Tibial nerve (tissue), 4 donors: ENCODE data around the gene ZNF655.

Source experiments
- EP300 ChIP-seq, 2 donors: sonication (generic); formaldehyde crosslinking; IDR thresholded peaks; one replicate each; pipeline ENCODE4 v1.6.1; 2017; ENCODE audit warnings: antibody characterized with exemption in 2 of 2, mild to moderate bottlenecking in 1 of 2
- POLR2A ChIP-seq, 2 donors: fragments of 450-650 bp; IDR thresholded peaks; one replicate each; pipeline ENCODE4 v1.6.1; 2017; ENCODE audit warnings: antibody characterized with exemption in 2 of 2, mild to moderate bottlenecking in 2 of 2, moderate library complexity in 2 of 2
- TF ChIP-seq, protein P1 (sequence below), 5 experiments: fragments of 200-600 bp in 3 of 5; fragments of 450-650 bp in 2 of 5; sonication (generic) in 3 of 5; IDR thresholded peaks; one replicate each; pipeline ENCODE4 v1.5.1; 2016 to 2019; ENCODE audit warnings: antibody characterized with exemption in 5 of 5, mild to moderate bottlenecking in 3 of 5, moderate library complexity in 2 of 5

GRCh38 chr7:99625961-99626360, 67.5 kb downstream of the ZNF655 start:
- TF ChIP-seq, protein P1, sequence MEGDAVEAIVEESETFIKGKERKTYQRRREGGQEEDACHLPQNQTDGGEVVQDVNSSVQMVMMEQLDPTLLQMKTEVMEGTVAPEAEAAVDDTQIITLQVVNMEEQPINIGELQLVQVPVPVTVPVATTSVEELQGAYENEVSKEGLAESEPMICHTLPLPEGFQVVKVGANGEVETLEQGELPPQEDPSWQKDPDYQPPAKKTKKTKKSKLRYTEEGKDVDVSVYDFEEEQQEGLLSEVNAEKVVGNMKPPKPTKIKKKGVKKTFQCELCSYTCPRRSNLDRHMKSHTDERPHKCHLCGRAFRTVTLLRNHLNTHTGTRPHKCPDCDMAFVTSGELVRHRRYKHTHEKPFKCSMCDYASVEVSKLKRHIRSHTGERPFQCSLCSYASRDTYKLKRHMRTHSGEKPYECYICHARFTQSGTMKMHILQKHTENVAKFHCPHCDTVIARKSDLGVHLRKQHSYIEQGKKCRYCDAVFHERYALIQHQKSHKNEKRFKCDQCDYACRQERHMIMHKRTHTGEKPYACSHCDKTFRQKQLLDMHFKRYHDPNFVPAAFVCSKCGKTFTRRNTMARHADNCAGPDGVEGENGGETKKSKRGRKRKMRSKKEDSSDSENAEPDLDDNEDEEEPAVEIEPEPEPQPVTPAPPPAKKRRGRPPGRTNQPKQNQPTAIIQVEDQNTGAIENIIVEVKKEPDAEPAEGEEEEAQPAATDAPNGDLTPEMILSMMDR (IDR thresholded peaks at IDR 0.05) = no peak
- TF ChIP-seq POLR2A (IDR thresholded peaks at IDR 0.05) (no peak), EP300 (IDR thresholded peaks at IDR 0.05) (no peak)
